ENCODE data around the gene ARHGEF12. TPM values are rescaled to one million over a fixed set of nuclear protein-coding genes. Genes with fewer than 3 reads are reported as not detected.
A peak's percentile ranks its signal among the peaks of the same experiment; 100 is the strongest.

ARHGEF12 gene
- total and polyA plus RNA-seq, 4 donors = 19.0 to 243 (median 55.6) TPM

GRCh38 chr11:120525261-120526171 is 189.3 kb downstream of the ARHGEF12 start:
- ATAC-seq (ENCODE audit: insufficient read depth, low FRiP score) (no peak), DNase-seq (peak in 2 of 3 donors; percentile 68)
- 75 to 76% methylated on average over 16 of the region's 16 CpGs for WGBS, 2 donors

DNA sequence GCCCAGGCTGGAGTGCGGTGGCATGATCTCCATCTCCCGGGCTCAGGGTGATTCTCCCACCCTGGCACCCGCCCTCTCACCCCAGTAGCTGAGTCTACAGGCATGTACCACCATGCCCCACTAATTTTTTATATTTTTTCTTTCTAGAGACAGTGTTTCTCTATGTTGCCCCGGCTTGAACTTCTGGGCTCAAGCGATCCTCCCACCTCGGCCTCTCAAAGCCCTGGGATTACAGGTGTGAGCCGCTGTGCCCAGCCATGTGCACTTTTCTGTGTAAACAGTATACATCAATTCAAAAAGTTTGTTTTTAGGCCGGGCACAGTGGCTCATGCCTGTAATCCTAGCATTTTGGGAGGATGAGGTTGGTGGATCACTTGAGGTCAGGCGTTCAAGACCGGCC is 190.0 kb downstream of the ARHGEF12 start:
- Histone ChIP-seq H3K4me3 (no peak overlapping the region), H3K9me3 (ENCODE audit: control insufficient read depth in 4 of 4, insufficient read depth in 3 of 4, low read length in 3 of 4) (peaks cover 0 to 3% (median 0%) of the 10 kb centered on the region in 4 donors), H3K27me3 (ENCODE audit: control insufficient read depth in 3 of 3, insufficient read depth in 3 of 3, low read length in 2 of 3) (peaks cover 0 to 2% (median 0%) of the 10 kb centered on the region in 3 donors), H3K36me3 (ENCODE audit: control insufficient read depth in 4 of 4, insufficient read depth in 4 of 4, low read length in 4 of 4) (no peaks in the 10 kb centered on the region), H3K27ac (ENCODE audit: low read depth in 1 of 2, low read length in 1 of 2) (no peak overlapping the region), H3K4me1 (ENCODE audit: control insufficient read depth in 5 of 5, insufficient read depth in 5 of 5, low read length in 5 of 5) (peaks cover 0 to 28% (median 0%) of the 10 kb centered on the region in 5 donors), H3K9ac (ENCODE audit: insufficient read depth in 1 of 2, low read length in 2 of 2) (no peak overlapping the region)
- ATAC-seq (ENCODE audit: insufficient read depth, low FRiP score) (no peak), DNase-seq (no peak)
- WGBS, 2 donors = 87 to 95% methylated on average over 10 of the region's 10 CpGs
- TF ChIP-seq, protein P1, sequence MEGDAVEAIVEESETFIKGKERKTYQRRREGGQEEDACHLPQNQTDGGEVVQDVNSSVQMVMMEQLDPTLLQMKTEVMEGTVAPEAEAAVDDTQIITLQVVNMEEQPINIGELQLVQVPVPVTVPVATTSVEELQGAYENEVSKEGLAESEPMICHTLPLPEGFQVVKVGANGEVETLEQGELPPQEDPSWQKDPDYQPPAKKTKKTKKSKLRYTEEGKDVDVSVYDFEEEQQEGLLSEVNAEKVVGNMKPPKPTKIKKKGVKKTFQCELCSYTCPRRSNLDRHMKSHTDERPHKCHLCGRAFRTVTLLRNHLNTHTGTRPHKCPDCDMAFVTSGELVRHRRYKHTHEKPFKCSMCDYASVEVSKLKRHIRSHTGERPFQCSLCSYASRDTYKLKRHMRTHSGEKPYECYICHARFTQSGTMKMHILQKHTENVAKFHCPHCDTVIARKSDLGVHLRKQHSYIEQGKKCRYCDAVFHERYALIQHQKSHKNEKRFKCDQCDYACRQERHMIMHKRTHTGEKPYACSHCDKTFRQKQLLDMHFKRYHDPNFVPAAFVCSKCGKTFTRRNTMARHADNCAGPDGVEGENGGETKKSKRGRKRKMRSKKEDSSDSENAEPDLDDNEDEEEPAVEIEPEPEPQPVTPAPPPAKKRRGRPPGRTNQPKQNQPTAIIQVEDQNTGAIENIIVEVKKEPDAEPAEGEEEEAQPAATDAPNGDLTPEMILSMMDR (IDR thresholded peaks at IDR 0.05; ENCODE audit: control extremely low read depth, extremely low read depth) = no peak

More at GRCh38 chr11:120525261-120526171, 189.3 kb downstream of the ARHGEF12 start:
- Histone ChIP-seq H3K36me3 (ENCODE audit: control insufficient read depth in 4 of 4, insufficient read depth in 4 of 4, low read length in 4 of 4) (no peaks in the 10 kb centered on the region), H3K9ac (ENCODE audit: insufficient read depth in 1 of 2, low read length in 2 of 2) (no peak overlapping the region), H3K27me3 (ENCODE audit: control insufficient read depth in 3 of 3, insufficient read depth in 3 of 3, low read length in 2 of 3) (peaks cover 0 to 3% (median 0%) of the 10 kb centered on the region in 3 donors), H3K27ac (ENCODE audit: low read depth in 1 of 2, low read length in 1 of 2) (no peak overlapping the region), H3K4me1 (ENCODE audit: control insufficient read depth in 5 of 5, insufficient read depth in 5 of 5, low read length in 5 of 5) (peaks cover 0 to 28% (median 0%) of the 10 kb centered on the region in 5 donors), H3K9me3 (ENCODE audit: control insufficient read depth in 4 of 4, insufficient read depth in 3 of 4, low read length in 3 of 4) (peaks cover 0 to 3% (median 0%) of the 10 kb centered on the region in 4 donors), H3K4me3 (no peak overlapping the region)
- TF ChIP-seq, protein P1 (IDR thresholded peaks at IDR 0.05; ENCODE audit: control extremely low read depth, extremely low read depth) = no peak

- DNase-seq (peak; percentile 83 to 87 (median 84)), ATAC-seq (ENCODE audit: insufficient read depth, low FRiP score) (no peak)
Observed at GRCh38 chr11:120527111-120527761, 191.0 kb downstream of the ARHGEF12 start.

More at GRCh38 chr11:120527111-120527761, 191.0 kb downstream of the ARHGEF12 start:
- H3K36me3 ChIP-seq (ENCODE audit: control insufficient read depth in 4 of 4, insufficient read depth in 4 of 4, low read length in 4 of 4) = no peaks in the 10 kb centered on the region
- H3K9ac ChIP-seq (ENCODE audit: insufficient read depth in 1 of 2, low read length in 2 of 2) = no peak overlapping the region
- WGBS, 2 donors = 52 to 60% methylated on average over 16 of the region's 16 CpGs
- no peak overlapping the region for H3K4me3 ChIP-seq
- H3K27me3 ChIP-seq (ENCODE audit: control insufficient read depth in 3 of 3, insufficient read depth in 3 of 3, low read length in 2 of 3) = no peaks in the 10 kb centered on the region
- peaks cover 0 to 3% (median 0%) of the 10 kb centered on the region in 4 donors for H3K9me3 ChIP-seq (ENCODE audit: control insufficient read depth in 4 of 4, insufficient read depth in 3 of 4, low read length in 3 of 4)
- H3K27ac ChIP-seq (ENCODE audit: low read depth in 1 of 2, low read length in 1 of 2) = no peak overlapping the region
- TF ChIP-seq, protein P1 (IDR thresholded peaks at IDR 0.05; ENCODE audit: control extremely low read depth, extremely low read depth) = no peak
- peaks cover 0 to 30% (median 0%) of the 10 kb centered on the region in 5 donors for H3K4me1 ChIP-seq (ENCODE audit: control insufficient read depth in 5 of 5, insufficient read depth in 5 of 5, low read length in 5 of 5)

Data from lung (tissue), 12 donors.